SKM-1 treated with dmso at 0.1 percent for 144 hours (cell line): ENCODE data around the gene CHSY1.

ENCODE experiments used
- DNase-seq: peaks from one replicate; lab custom pipeline; 2025; ENCODE audit not compliant: unreplicated experiment; lab: John Stamatoyannopoulos, UW

The CHSY1 gene

DNA sequence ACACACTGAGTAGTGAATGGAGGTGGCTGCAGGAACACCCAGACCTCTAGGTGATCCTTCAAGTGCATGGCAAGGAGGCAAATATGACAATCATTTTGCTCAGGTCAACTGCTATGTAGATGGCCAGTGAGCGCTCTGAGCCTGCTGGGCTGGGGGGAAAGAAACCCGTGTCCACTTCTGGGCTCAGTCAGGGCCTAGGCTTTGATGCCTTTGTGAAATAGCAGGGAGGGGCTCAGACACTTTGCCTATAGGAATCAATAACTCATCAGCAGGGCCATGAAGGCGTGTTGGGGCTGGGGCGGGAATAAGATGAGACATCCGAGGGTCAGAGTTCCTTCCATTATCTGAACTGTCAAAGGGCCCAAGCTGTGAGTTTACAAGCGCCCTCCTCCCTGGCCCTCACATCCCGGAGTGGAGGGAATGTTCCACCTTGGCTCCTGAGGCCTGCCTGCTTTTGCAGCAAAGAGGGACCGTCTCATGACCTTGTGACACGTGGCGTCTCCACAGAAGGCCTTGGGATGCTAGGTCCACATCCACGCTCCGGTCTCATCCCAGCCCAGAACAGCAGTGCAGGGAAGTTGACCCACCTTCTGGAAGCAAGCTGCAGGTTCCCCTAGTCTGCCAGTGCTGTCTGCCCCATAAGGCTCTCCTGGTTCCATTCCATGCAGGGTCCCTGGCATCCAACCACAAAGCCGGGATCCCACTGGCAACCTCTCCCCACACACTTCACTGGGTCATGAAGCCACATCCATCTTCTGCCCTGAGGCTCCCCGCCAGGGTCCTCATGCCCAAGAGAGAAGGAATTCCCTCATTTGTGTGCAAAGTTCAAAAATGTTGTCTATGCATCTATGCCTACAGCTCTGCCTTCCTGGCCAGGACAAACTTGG lies 78.4 kb downstream of the CHSY1 start:
- DNase-seq = no peak

DNA sequence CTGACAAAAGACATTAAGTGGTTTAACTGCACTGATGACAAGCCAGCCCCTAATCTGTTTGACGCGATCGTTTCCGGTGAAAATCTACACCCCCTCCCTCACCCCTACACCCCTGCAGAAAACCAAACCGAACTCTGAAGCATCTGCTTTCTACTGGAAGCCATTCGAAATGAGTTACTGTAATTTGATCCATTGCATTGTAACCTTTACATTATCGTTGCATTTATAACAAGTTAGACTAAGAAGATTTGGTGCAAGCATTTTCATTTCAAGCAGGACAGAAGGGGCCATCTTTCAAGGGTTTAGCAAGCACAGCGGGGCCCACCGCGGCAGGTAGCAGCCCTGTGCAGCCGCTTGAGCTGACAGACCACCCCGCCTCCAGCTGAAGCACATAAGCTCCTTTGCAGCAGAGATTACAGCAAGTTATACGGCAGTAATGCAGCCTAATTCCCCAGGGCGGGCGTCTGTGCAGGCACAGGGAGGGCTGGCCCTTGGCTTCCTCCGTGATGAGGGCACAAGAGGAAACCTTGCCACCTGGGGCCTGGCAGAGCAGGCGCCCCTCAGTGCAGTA lies 79.3 kb downstream of the CHSY1 start:
- no peak for DNase-seq

GRCh38 chr15:101171954-101172353 lies 79.9 kb downstream of the CHSY1 start:
- no peak for DNase-seq

- no peak for DNase-seq
These were observed 81.1 kb downstream of the CHSY1 start for GRCh38 chr15:101170568-101171350.

- DNase-seq = no peak
These were observed 82.3 kb downstream of the CHSY1 start for GRCh38 chr15:101169495-101170071.

DNA sequence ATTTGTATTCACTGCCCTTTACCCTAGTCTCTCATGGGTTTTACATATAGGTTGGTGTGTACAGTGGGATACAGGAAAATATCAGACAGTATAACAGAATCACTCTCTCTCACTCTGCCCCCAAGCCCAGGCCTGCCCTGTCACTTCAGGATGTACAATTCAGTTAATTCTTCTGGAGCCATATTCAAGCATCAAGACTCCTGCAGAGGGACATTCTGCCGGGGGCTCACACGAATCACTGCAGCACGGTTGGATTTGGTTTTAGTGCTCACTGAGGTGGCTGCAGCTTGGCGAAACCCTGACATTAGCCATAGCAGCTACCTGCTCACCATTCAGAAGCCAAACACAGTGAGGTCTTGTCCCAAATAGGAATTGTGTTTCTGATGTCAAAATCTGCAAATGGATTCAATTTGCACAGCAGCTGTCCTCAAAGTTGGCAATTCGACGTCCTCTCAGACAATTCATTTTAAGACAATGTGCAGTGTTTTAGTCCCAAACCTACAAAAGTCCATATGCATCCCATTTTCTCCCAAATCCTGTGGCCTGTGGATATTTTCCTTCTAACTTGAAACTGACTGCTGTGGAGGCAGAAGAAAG lies 82.9 kb downstream of the CHSY1 start:
- no peak for DNase-seq

DNA sequence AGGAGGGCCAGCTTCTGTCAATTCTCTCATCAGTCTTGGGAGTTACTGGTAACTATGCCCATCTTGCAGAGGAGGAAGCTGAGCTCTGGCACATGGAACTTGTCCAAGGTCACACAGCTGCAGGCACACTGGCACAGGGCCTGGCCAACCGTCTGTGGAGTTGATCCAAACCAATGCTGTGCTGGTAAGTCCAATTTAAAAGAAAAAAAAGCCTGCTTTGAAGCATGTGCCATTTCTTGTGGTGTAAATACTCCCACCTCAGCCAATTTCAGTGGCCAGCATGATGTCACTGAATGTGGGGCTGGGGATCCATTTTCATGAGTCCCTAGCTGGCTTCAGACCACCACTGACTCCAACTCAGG lies 83.4 kb downstream of the CHSY1 start:
- DNase-seq = no peak

- DNase-seq = peak; percentile 51
These were observed 83.9 kb downstream of the CHSY1 start for GRCh38 chr15:101167753-101168462.

GRCh38 chr15:101167411-101167752 lies 84.5 kb downstream of the CHSY1 start:
- no peak for DNase-seq

DNA sequence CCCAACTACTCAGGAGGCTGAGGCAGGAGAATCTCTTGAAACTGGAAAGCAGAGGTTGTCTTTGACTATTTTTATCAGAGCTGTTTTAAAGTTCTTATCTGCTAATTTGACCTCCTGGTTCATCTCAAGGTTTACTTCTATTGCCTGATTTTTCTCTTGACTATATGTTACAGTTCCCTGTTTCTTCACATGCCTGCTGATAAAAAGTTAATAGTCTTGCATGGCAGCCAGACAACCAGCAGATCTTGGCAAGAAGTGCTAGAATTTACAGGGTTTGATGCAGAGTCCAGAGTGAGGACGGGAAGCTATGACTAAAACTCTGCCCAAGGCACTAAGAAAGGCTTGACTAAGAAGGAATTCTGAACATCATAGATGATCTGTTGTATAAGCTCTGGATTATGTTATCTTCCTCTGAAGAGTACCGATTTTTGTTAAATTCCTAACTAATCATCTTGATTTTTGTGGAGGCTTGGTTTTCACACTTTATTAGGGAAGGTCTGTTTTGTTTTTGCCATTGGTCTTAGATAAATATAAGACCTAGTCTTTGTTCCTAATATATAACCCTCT lies 85.9 kb downstream of the CHSY1 start:
- no peak for DNase-seq

DNA sequence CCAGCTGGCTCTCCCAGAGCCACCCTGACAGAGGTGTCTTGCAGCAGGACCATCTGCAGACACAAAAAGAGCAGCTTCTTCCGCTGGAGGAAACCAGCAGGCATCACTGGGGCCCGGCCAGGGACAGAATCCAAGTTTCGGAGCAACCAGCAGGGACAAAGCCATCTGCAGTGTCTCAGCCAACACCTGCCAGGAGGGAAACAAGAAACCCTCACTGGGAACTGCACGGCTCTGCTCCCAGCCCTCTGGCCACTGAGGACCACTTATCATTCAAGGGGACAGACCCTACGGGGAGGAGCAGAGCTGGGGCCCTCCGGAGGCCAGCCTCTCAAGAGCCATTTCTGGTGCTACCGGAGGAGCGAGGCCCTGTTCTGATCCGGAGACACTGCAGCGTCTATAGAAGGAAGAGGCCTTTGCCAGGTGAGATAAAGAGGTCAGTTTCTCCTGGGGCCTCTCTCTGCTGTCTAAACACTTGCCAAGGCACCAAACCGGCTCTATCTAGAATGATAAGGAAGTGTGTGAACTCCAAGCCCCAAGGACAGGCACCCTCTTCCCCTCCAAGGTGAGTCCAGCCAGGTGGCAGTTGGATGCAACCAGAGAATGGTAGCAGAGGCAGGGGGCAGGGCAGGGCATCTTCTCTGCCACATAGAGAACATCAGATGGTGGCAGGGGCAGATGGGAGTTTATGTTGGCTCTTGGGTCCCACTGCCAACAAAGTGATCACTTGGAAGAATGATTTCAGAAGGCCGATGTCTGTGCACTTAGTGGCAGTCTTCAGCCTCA lies 89.0 kb downstream of the CHSY1 start:
- no peak for DNase-seq

GRCh38 chr15:101161656-101162055 lies 90.2 kb downstream of the CHSY1 start:
- no peak for DNase-seq

- DNase-seq = no peak
These were observed 91.7 kb downstream of the CHSY1 start for GRCh38 chr15:101159936-101160815.

GRCh38 chr15:101159096-101159935 lies 92.5 kb downstream of the CHSY1 start:
- DNase-seq = no peak

DNA sequence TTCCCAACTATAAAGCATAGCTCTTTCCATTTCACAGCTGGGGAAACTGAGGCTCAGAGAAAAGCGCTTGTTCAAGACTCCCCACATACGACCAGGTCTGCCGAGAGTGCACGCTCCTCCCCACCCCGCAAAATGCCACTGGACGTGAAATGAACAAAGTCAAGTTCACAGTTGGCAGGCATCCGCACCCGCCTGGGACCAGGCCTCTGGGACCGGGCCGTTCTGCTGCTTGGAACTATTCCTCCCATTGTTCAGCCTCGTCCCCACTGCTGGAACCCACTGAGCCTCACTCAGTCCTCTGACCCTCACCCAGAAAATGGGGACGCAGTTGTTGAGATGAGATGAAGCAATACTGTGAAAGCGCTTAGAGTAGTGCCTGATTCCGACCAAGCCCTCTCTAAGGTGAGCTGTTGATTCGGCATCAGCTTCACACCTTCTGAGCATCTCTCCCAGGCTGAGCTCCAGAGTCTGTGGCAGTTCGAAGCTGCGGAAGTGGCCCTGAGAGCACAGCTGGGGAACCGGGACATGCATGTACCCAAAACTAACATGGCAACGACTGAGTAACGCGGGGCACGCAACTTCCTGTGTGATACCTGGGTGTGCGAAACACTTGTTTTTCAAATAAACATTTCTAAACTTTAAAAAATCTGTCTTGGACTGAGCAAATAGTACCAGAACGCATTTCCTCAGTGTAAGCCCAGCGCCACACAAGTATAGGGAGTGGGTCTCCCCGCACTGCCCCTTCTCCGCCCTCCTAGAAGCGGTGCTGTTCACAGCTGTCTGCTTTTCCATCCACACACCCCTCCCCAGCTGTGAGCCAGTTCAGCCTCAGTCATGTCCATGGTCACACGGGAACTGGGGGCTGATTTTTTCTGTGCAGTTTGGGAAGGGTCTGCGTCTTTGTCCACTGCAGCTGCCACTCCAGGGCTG lies 93.4 kb downstream of the CHSY1 start:
- DNase-seq = no peak

DNA sequence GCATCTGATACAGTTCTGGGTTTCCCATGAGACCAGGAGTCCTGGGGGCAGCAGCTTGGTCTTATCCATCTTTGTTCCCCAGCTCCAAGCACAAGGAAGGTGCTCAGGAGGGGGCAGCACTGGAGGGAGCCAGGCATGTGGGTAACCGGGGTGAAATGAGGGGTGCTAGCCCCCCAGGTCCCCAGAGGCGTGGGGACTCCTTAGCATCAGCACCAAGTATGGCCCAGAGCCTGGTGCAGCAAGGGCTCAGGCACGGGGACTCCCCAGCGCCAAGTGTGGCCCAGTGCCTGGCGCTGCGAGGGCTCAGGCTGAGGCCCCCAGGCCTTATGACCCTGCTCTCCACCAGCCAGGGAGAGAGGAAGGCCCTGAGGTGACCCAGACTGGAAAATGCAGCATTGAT lies 94.1 kb downstream of the CHSY1 start:
- no peak for DNase-seq
